ENCODE data around the gene ARX. TPM values are rescaled to one million over a fixed set of nuclear protein-coding genes. Genes with fewer than 3 reads are reported as not detected.

ARX gene
- total and polyA plus RNA-seq, 2 of the 8 experiments (the other 6 are each of a cell fraction or from before 2014, with no cell fraction given), result not detected

DNA sequence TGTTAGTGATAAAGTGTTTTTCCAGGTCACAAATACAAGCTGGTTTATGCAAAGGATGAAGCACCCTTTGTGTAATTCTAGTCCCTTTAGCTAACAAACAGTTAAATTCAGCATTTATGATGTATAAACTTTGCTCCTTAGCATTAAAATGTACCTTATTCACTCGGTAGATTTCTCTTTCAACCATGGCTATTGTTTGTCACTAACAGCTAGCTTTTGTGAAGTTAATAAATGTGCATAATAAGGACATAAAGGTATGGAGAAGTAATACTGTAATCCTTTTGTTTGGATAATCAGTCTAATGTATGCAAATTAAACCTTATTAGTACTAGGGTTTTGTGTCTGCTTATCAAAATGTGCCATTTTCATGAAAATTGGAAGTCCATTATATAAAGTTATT is 34.2 kb upstream of the ARX start:
- 5% methylated on average over 1 of the region's 1 CpG; no CpG with 5 or more reads in 1 of the 2 experiments for WGBS, 2 experiments (ENCODE audit: extremely low coverage in 1 of 2, insufficient coverage in 1 of 2, insufficient read length in 1 of 2, insufficient replicate concordance in 2 of 2, low coverage in 1 of 2, low lambda C conversion rate in 2 of 2, missing lambda C conversion rate in 1 of 2)
- peak; percentile 19 for FAIRE-seq

More for the DNA sequence above, 34.2 kb upstream of the ARX start:
- Histone ChIP-seq H3K79me2 (ENCODE audit: control insufficient read depth in 1 of 2, insufficient read depth in 2 of 2, low read length in 2 of 2) (no peaks in the 10 kb centered on the region), H2BK12ac (ENCODE audit: low read depth, low read length) (no peak overlapping the region), H3K23ac (ENCODE audit: insufficient read length) (no peak overlapping the region), H3K4me3 (ENCODE audit: extremely low read depth in 1 of 4, insufficient read depth in 2 of 4, low read depth in 3 of 4, low read length in 4 of 4) (peak overlapping the region in 1 of 4 experiments; percentile 15; a peak in 1 of 8 replicates), H3K4me2 (ENCODE audit: insufficient read depth in 1 of 2, low read depth in 2 of 2, low read length in 2 of 2) (peak overlapping the region; percentile 11 to 38; a peak in 1 of 4 replicates), H3K27me3 (replicated peaks in 1 of 4; ENCODE audit: control insufficient read depth in 3 of 4, extremely low read depth in 1 of 4, insufficient read depth in 3 of 4, low read length in 3 of 4) (no peaks in the 10 kb centered on the region), H3K4ac (replicated peaks; ENCODE audit: insufficient read length, low read depth, low read length) (no peak overlapping the region), H4K8ac (ENCODE audit: extremely low read depth, insufficient read depth, low read length) (no peak overlapping the region), H2BK120ac (replicated peaks; ENCODE audit: low read depth, low read length) (no peak overlapping the region), H3K36me3 (ENCODE audit: control insufficient read depth in 2 of 4, insufficient read depth in 4 of 4, low read length in 3 of 4) (no peaks in the 10 kb centered on the region), H4K5ac (ENCODE audit: insufficient read length, low read depth, low read length) (no peak overlapping the region), H3K27ac (ENCODE audit: low read depth, low read length) (no peak overlapping the region; the same call in 1 of the 2 replicates), H3K79me1 (ENCODE audit: low read depth, low read length) (no peaks in the 10 kb centered on the region), H3K14ac (ENCODE audit: insufficient read length) (no peak overlapping the region), H2BK15ac (ENCODE audit: low read length) (no peak overlapping the region), H3K23me2 (ENCODE audit: low read depth, low read length) (no peaks in the 10 kb centered on the region), H3K56ac (replicated peaks; ENCODE audit: insufficient read length, low read depth, low read length) (no peak overlapping the region), H4K20me1 (replicated peaks in 1 of 2; ENCODE audit: control insufficient read depth in 1 of 2, insufficient read depth in 2 of 2, low read length in 2 of 2) (no peaks in the 10 kb centered on the region), H2BK20ac (ENCODE audit: low read length) (no peak overlapping the region), H2BK5ac (ENCODE audit: low read depth, low read length) (0 out of 2 replicates have a peak overlapping the region, but pooled peaks have one; percentile 85), H4K91ac (replicated peaks; ENCODE audit: insufficient read length, low read length) (no peak overlapping the region), H3K4me1 (replicated peaks in 1 of 4; ENCODE audit: control insufficient read depth in 3 of 4, insufficient read depth in 4 of 4, low read length in 3 of 4) (peaks cover 0 to 19% (median 4%) of the 10 kb centered on the region in 4 experiments; a peak in 2 of 7 replicates), H3K9me3 (ENCODE audit: insufficient read depth in 2 of 2, low read depth in 1 of 2, low read length in 1 of 2) (no peaks in the 10 kb centered on the region), H2AK5ac (ENCODE audit: low read depth, low read length) (no peak overlapping the region), H3K18ac (ENCODE audit: extremely low read depth, low read length) (no peak overlapping the region), H3K9ac (replicated peaks in 1 of 4; ENCODE audit: extremely low read depth in 1 of 4, low read depth in 3 of 4, low read length in 3 of 4) (no peak overlapping the region), H2AFZ (ENCODE audit: low read length) (no peak overlapping the region)
- DNase-seq (ENCODE audit: low read depth in 1 of 2, low spot score in 2 of 2), result no peak
- TF ChIP-seq E2F6 (IDR thresholded peaks at IDR 0.05) (no peak), JUN (IDR thresholded peaks at IDR 0.05; ENCODE audit: low read depth, low read length) (no peak), EP300 (IDR thresholded peaks at IDR 0.05; ENCODE audit: borderline replicate concordance in 1 of 2, low read depth in 2 of 2, low read length in 2 of 2) (no peak), HDAC6 (IDR thresholded peaks at IDR 0.05; ENCODE audit: low read depth, low read length) (no peak)
- ChIA-PET CTCF (ENCODE audit: partially characterized antibody) (interaction anchor here (1.3 to 2.7 kb wide), 3 partner anchors 14 to 94 kb away, joined by 4 to 12 read pairs (median 4); no protein-coding TSS in a partner anchor), POLR2A (ENCODE audit: partially characterized antibody) (no interaction called here)
